ENCODE results near the gene COL2A1.

COL2A1 gene

GRCh38 chr12:48012070-48012469 is 7.8 kb upstream of the COL2A1 start:
- no peak for DNase-seq (ENCODE audit: low spot score)

DNA sequence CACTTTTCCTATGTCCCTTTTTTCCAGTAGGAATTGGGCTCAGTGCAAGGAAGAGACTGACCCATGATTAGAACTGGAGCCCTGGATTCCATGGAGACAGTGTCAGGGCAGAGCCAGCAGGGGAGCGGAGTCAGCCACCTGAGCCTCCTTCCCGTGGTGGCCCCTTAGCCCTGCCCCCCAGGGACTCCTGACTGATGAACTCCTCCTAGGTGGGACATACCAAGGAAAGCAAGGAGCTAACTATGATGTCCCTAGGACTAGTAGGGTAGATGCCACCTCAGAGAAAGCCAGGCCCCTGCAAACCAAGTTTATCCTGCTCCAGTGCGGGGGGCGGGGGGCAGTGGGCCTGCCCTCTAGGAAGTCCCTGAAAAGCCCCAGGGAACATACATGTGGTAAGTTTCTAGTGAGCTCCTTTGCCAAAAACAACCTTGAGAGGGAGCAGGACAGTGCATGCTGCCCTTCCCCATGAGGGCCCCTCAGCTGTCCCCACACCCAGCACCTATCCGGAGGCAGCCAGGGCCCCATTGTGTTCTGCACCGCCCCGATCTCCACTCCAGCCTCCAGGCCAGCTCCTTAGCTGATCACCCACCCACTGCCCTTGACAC is 6.2 kb upstream of the COL2A1 start:
- DNase-seq (ENCODE audit: low spot score) = no peak

DNA sequence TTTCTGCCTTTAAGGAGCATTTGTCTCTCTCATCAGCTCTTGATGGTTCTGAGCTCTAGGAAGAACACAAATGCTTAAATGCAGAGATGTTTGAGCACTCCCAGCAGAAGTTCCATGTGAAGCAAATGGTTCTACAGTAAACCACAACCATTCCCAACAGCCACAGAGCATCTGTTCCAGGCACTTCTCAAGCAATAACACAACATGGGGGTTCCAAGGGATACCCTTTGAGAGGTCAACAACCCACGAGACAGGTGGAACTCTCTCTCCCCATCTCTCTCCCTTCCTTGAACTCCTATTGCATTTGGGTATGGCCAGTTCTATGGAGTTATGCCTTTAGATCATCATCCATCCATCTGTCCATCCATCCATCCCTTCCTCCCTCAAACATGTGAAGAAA is 5.2 kb upstream of the COL2A1 start:
- no peak for DNase-seq (ENCODE audit: low spot score)

DNA sequence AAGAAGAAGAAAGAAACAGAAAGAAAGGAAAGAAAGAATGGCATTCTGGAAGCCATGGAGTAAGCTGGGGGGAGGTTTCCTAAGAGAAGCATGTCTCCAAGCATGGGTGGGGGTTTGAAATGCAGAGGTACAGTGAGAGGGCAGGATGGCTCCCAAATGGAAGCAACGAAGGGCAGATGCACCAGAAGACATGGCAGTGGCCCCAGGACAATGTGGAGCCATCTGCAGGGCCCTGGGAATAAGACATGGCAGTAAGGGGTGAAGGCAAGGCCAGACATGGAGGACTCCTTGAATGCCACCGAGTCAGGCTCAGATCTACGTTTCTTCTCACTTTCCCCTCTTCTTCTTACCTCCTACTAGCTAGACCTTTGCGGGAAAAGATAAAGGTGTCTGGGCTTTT is 4.7 kb upstream of the COL2A1 start:
- DNase-seq (ENCODE audit: low spot score) = no peak

DNA sequence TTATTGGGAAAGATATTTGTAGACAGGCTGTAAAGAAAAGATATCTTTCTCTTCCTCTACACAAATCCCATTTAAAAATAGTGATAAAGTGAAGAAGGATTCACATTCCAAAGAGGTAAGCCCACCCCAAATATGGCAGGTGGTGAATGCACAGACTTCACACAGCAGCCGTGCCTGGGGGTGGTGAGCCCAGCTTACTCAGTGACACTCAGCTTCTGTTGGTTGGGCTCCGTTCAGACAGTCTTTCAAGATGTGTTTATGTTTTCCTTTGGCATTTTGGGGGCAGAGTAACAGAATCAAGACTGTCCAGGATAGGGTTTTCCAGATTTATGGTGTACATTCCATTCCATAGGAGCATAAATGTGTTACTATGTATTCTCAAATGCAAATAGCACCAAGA is 4.1 kb upstream of the COL2A1 start:
- no peak for DNase-seq (ENCODE audit: low spot score)

- DNase-seq (ENCODE audit: low spot score) = no peak
These were observed 2.9 kb upstream of the COL2A1 start for GRCh38 chr12:48007206-48007605.

GRCh38 chr12:48005750-48006021 is 1.4 kb upstream of the COL2A1 start:
- DNase-seq (ENCODE audit: low spot score) = no peak

- DNase-seq (ENCODE audit: low spot score) = no peak
These were observed 899 bp upstream of the COL2A1 start for GRCh38 chr12:48005001-48005749.

DNA sequence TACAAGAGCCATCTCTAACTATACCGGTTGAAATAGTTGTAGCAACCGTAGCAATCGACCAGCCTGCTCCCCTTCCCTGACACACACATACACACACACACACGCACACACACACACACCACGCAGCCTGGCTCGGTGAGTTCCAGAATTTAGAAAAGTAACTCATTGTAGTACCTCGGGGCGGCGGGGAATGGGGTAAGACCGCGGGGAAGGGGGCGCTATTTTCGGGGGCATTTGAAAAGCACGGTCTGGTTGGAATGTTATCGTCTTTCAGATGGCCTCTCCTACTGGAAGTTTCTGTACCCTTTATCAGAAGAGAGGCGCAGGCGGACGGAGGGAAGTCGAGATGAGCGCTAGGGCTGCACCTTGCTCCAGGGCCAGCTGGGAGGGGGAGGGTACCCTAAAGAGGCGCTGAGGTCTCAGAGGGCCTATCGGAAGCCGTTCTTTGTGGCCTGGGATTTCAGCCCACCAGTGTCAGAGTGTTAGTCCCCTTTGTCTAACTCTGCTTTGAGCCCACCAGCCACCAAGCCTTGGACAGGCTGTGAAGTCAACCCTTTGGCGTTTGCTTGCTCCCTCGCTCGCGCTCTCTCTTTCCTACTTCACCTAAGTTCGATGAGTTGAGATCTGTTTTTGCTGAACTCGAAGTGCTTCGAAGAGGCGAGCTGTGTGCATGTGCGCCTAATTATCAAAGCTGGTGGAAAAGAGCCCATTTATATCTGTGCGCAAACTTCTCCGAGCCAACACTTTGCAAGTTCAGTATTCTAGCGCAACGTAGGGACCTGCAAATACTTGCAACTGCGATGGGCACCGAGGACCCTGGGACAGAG is 837 bp downstream of the COL2A1 start:
- no peak for DNase-seq (ENCODE audit: low spot score)

DNA sequence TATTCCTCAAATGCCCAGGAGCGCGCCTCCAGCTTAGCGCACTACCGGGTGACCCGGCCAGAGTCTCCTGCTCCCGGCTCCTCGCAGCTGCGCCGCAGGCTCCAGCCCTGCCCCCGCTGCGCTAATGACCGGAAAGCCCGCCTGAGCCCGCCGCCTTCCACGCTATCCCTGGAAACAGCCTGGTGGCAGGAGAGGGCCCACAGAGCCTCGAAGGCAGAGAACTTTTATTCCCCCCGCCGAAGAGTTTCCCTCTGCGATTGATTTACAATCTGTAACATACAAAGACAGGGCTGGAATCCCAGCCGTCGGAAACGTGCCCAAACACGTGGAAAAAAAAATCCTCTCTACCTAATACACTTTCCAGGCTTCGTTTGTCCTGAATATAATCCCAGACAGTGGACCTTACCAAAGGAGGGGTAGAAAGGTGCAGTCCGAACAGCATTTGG is 1.5 kb downstream of the COL2A1 start:
- no peak for DNase-seq (ENCODE audit: low spot score)

DNA sequence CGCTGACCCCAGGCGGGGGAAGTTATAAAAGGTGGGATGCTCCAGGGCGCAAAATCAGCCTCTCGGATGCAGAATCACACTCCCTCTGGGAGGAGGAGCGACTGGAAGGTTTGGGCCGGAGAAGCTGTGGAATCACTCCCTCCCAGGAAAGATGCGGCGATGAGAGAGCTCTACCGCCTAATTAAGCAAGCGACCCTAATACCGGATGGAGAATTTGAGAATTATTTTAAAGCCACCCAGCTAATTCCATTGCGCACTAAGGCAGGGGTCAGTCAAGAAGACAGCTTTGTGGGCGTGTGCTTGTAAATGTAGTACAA is 1.9 kb downstream of the COL2A1 start:
- DNase-seq (ENCODE audit: low spot score) = no peak

- peak; percentile 64 for DNase-seq (ENCODE audit: low spot score)
These were observed 2.5 kb downstream of the COL2A1 start for GRCh38 chr12:48001505-48002413.

- DNase-seq (ENCODE audit: low spot score) = peak; percentile 28
These were observed 3.3 kb downstream of the COL2A1 start for GRCh38 chr12:48000878-48001504.

DNA sequence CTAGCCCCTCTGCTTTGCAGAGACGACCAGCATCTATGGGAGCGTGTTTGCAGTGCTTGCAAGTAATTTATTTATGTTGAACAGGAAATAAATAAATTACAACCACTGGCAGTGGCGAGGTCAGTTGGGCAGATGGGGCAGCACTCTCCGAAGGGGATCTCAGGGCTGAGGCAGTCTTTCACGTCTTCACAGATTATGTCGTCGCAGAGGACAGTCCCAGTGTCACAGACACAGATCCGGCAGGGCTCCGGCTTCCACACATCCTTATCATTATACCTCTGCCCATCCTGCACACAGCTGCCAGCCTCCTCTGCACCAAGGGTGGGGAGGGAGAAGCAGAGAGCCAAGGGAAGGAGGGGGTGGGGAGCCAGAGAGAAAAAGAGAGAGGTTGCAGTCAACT is 4.5 kb downstream of the COL2A1 start:
- no peak for DNase-seq (ENCODE audit: low spot score)

DNA sequence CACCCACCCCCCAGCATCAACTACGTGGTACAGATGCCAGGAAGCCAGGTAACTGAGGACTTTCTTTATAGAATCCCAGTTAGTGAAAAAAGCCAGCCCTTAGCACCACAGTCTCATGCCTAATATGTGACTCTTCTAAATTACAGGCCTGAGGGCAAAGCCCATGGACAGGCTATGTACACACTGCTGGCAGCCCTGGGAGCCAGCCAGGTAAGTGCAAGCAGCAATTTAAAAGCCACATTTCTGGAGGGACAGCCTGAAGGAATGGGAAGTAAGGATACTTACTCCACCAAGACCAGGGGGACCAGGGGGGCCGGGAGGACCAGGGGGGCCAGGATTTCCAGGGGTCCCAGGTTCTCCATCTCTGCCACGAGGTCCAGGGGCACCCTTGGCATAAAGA is 7.0 kb downstream of the COL2A1 start:
- DNase-seq (ENCODE audit: low spot score) = no peak

DNA sequence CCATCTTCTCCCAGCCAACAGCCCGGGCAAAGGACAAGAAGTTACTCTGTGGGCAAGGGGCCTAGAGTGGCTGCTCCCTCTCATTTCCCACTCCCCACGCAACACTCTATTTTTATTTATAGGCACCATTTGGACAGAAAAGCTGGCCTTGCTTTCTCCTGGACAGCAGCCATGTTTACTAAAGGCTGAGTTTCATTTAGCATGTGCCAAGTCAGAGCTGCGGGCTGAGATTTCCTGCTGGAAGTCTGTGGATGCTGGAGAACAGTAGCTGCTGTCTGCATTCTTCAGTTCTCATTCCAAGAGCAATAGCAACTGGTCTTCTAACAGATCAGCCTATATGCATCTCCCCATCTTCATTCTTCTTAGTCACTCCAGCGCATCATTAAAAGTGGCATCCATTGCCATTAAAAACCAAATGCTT is 8.3 kb downstream of the COL2A1 start:
- no peak for DNase-seq (ENCODE audit: low spot score)

DNA sequence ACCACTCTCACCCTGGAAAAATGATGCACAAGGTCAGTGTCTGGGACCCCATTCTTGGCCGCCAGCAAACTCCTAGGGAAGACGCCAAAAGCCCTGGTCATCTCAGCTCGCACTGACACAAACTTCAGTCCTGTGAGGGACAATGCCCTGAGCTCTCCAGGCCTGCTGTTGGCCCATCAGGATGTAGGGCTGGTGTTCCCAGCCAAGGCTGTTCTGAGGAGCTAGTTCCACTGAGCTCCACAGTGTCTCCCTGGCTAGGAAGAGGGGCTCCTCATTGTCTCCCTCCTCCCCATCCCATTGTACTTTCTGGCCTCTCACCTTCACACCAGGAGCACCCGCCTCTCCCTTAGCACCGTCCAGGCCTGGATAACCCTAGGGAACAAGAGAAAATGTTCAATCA is 10.8 kb downstream of the COL2A1 start:
- no peak for DNase-seq (ENCODE audit: low spot score)

- no peak for DNase-seq (ENCODE audit: low spot score)
These were observed 11.5 kb downstream of the COL2A1 start for GRCh38 chr12:47992776-47993175.

- no peak for DNase-seq (ENCODE audit: low spot score)
These were observed 12.9 kb downstream of the COL2A1 start for GRCh38 chr12:47991106-47992061.

- DNase-seq (ENCODE audit: low spot score) = no peak
These were observed 13.7 kb downstream of the COL2A1 start for GRCh38 chr12:47990351-47991105.
